HepG2 (cell line): Measurements from ENCODE around the gene IL17D. TPM values are rescaled to one million over a fixed set of nuclear protein-coding genes. Genes with fewer than 3 reads are reported as not detected.

ENCODE experiments used
- ATAC-seq: fragments of 200-7000 bp; cut with Tn5 transposase; 3 replicates; pipeline ENCODE4 v1.9.1; 2020; ENCODE audit warnings: mild to moderate bottlenecking, moderate library complexity
- BruUV-seq: library from RNA; stranded (reverse); fragments of 400-500 nt; replicated peaks from 2 replicates; lab custom pipeline; 2021; lab: Mats Ljungman, UMichigan
- CTCF ChIA-PET: fragments of 300-600 bp; formaldehyde crosslinking; extraction: SDS; loops from one replicate; lab custom pipeline; 2021; ENCODE audit warnings: low total read pairs, inconsistent platforms, low intra/inter-chr PET ratio; lab: Yijun Ruan, JAX
- POLR2A ChIA-PET: fragments of 350-600 bp; sonication (Branson Sonifier 250); formaldehyde crosslinking; loops from one replicate; lab custom pipeline; 2020; ENCODE audit warnings: antibody characterized with exemption, inconsistent platforms; lab: Yijun Ruan, JAX
- DNase-seq: peaks from one replicate; pipeline ENCODE4 v3.0.0-alpha.2; 2015; ENCODE audit warnings: low spot score
- FAIRE-seq: peaks from 3 replicates; lab custom pipeline; 2011; peaks lifted over from hg19 to GRCh38; lab: Jason Lieb, UNC
- H2AFZ ChIP-seq: one replicate; pipeline ENCODE4 v1.6.1; 2011; ENCODE audit warnings: low read length, inconsistent platforms
- H3K27ac ChIP-seq: fragments of 300-600 bp; 3 replicates; pipeline ENCODE4 v1.8.0; 2011; ENCODE audit warnings: mixed run types, mild to moderate bottlenecking, mixed read lengths, low read length, inconsistent platforms; ENCODE audit not compliant: insufficient read depth; ENCODE audit errors: extremely low read length
- H3K27me3 ChIP-seq, 2 experiments: fragments of 200-600 bp in 1 of 2; 2 replicates in 1 of 2; 3 replicates in 1 of 2; pipeline versions ENCODE4 v1.6.0 to v1.8.0; 2011; ENCODE audit warnings: low read length in 2 of 2, mild to moderate bottlenecking in 2 of 2, moderate library complexity in 2 of 2, inconsistent platforms in 1 of 2; ENCODE audit not compliant: insufficient read depth in 2 of 2, control insufficient read depth in 1 of 2
- H3K36me3 ChIP-seq, 2 experiments: fragments of 200-600 bp in 1 of 2; replicated peaks in 1 of 2; 2 replicates in 1 of 2; 3 replicates in 1 of 2; pipeline versions ENCODE4 v1.5.1 to v1.8.0; 2011; ENCODE audit warnings: low read length in 2 of 2, inconsistent platforms in 1 of 2; ENCODE audit not compliant: insufficient read depth in 2 of 2, control insufficient read depth in 1 of 2
- H3K4me1 ChIP-seq: 2 replicates; pipeline ENCODE4 v1.5.1; 2012; ENCODE audit warnings: low read length, inconsistent platforms; ENCODE audit not compliant: insufficient read depth
- H3K4me2 ChIP-seq: 2 replicates; pipeline ENCODE4 v1.6.0; 2011; ENCODE audit warnings: low read depth, low read length, inconsistent platforms
- H3K4me3 ChIP-seq, 3 experiments: fragments of 200-600 bp in 1 of 3; sonication (generic), shearing (Covaris generic) in 1 of 3; replicated peaks in 1 of 3; 2 replicates each; pipeline ENCODE4 v1.5.1; 2011 to 2016; ENCODE audit warnings: low read length in 3 of 3, inconsistent platforms in 2 of 3, low read depth in 2 of 3, mild to moderate bottlenecking in 2 of 3, control low read depth in 1 of 3, mixed read lengths in 1 of 3; ENCODE audit not compliant: insufficient read depth in 1 of 3
- H3K79me2 ChIP-seq: one replicate; pipeline ENCODE4 v1.6.1; 2011; ENCODE audit warnings: low read length, inconsistent platforms; ENCODE audit not compliant: insufficient read depth
- H3K9ac ChIP-seq: 2 replicates; pipeline ENCODE4 v1.6.0; 2011; ENCODE audit warnings: mild to moderate bottlenecking, low read depth, low read length, inconsistent platforms; ENCODE audit not compliant: insufficient read depth
- H3K9me3 ChIP-seq: 2 replicates; pipeline ENCODE4 v1.5.1; 2012; ENCODE audit warnings: mild to moderate bottlenecking, low read length
- H4K20me1 ChIP-seq: 2 replicates; pipeline ENCODE4 v1.6.0; 2011; ENCODE audit warnings: inconsistent platforms, mild to moderate bottlenecking, low read length, moderate library complexity; ENCODE audit not compliant: insufficient read depth
- ETV6 ChIP-seq: sonication (generic); formaldehyde crosslinking; conservative IDR thresholded peaks from 2 replicates; pipeline ENCODE4 v1.4.0; 2020; ENCODE audit warnings: missing genetic modification reagents
- MXD4 ChIP-seq: IDR thresholded peaks from 2 replicates; pipeline ENCODE4 v1.6.1; 2016; ENCODE audit warnings: mild to moderate bottlenecking, missing biosample characterization, missing genetic modification reagents
- PAWR ChIP-seq: sonication (generic); formaldehyde crosslinking; IDR thresholded peaks from 2 replicates; pipeline ENCODE4 v1.4.0; 2020; ENCODE audit warnings: missing genetic modification reagents, mild to moderate bottlenecking, borderline replicate concordance
- PHF21A ChIP-seq: sonication (generic); formaldehyde crosslinking; IDR thresholded peaks from 2 replicates; pipeline ENCODE4 v1.5.0; 2020; ENCODE audit warnings: mild to moderate bottlenecking, missing genetic modification reagents
- SALL1 ChIP-seq: sonication (generic); formaldehyde crosslinking; IDR thresholded peaks from 2 replicates; pipeline ENCODE4 v1.8.0; 2022; ENCODE audit warnings: mild to moderate bottlenecking, missing genetic modification reagents
- SPEN ChIP-seq: sonication (generic); formaldehyde crosslinking; IDR thresholded peaks from 2 replicates; pipeline ENCODE4 v1.5.1; 2020; ENCODE audit warnings: low read depth, mild to moderate bottlenecking, missing genetic modification reagents
- YEATS2 ChIP-seq: sonication (generic); formaldehyde crosslinking; IDR thresholded peaks from 2 replicates; pipeline ENCODE4 v1.4.0; 2020; ENCODE audit warnings: missing genetic modification reagents, borderline replicate concordance
- ZC3H4 ChIP-seq: sonication (generic); formaldehyde crosslinking; IDR thresholded peaks from 2 replicates; pipeline ENCODE4 v1.4.0; 2020; ENCODE audit warnings: missing genetic modification reagents, borderline replicate concordance
- ZNF251 ChIP-seq: sonication (generic); formaldehyde crosslinking; IDR thresholded peaks from 2 replicates; pipeline ENCODE4 v1.9.0; 2021; ENCODE audit warnings: mild to moderate bottlenecking, missing genetic modification reagents
- ZNF570 ChIP-seq: sonication (generic); formaldehyde crosslinking; IDR thresholded peaks from 2 replicates; pipeline ENCODE4 v1.4.0; 2020; ENCODE audit warnings: mild to moderate bottlenecking, missing genetic modification reagents, borderline replicate concordance
- WGBS: methylation state at CpG from one replicate; pipeline ENCODE4 v1.1.6; 2017; ENCODE audit warnings: low lambda C conversion rate; 5-methylcytosine and 5-hydroxymethylcytosine counted together
- in situ Hi-C: cut with HindIII; loops from 2 replicates; pipeline ENCODE4 v1.10.0; 2017; ENCODE audit warnings: low pct_unique_long_range_greater_than_20kb; ENCODE audit not compliant: extremely low pct_ligation_motif_present
- intact Hi-C: fragments of 100-400 bp; cut with micrococcal nuclease; formaldehyde crosslinking; loops from one replicate; pipeline ENCODE4 v1.10.0; 2022; ENCODE audit not compliant: unreplicated experiment
- polyA plus RNA-seq, 8 experiments: library from polyadenylated mRNA; depleted of rRNA in 3 of 8; stranded (reverse) in 7 of 8; unstranded in 1 of 8; fragments of >200 nt; fragmentation: Illumina TruSeq in 4 of 8; extraction: Trizol in 4 of 8; gene quantifications; 2 replicates each; pipeline versions ENCODE4 v1.2.1 to v1.2.3, GENCODE V29; 2011 to 2016; ENCODE audit warnings: low read depth in 4 of 8, missing spikeins in 1 of 8, mixed read lengths in 1 of 8; ENCODE audit not compliant: insufficient read depth in 1 of 8
- total RNA-seq, 5 experiments: library from RNA; depleted of rRNA; stranded (reverse); fragments of >200 nt; fragmentation: Illumina TruSeq; extraction: Trizol; gene quantifications; 2 replicates each; pipeline ENCODE4 v1.2.3, GENCODE V29; 2016; ENCODE audit warnings: low read depth in 1 of 5
- TF ChIP-seq, protein P1 (sequence below): IDR thresholded peaks from 2 replicates; pipeline ENCODE4 v1.6.1; 2016

The IL17D gene
- total and polyA plus RNA-seq, 2 of the 13 experiments (the other 11 are each of a cell fraction or from before 2014, with no cell fraction given): 1.1 to 2.2 TPM

GRCh38 chr13:20666948-20667347, 36.6 kb upstream of the IL17D start:
- no TSS peak for BruUV-seq
- no peaks in the 10 kb centered on the region for H3K79me2 ChIP-seq
- H4K20me1 ChIP-seq: no peaks in the 10 kb centered on the region
- H2AFZ ChIP-seq: no peak overlapping the region
- H3K27me3 ChIP-seq: no peaks in the 10 kb centered on the region
- ATAC-seq: no peak
- TF ChIP-seq, protein P1, sequence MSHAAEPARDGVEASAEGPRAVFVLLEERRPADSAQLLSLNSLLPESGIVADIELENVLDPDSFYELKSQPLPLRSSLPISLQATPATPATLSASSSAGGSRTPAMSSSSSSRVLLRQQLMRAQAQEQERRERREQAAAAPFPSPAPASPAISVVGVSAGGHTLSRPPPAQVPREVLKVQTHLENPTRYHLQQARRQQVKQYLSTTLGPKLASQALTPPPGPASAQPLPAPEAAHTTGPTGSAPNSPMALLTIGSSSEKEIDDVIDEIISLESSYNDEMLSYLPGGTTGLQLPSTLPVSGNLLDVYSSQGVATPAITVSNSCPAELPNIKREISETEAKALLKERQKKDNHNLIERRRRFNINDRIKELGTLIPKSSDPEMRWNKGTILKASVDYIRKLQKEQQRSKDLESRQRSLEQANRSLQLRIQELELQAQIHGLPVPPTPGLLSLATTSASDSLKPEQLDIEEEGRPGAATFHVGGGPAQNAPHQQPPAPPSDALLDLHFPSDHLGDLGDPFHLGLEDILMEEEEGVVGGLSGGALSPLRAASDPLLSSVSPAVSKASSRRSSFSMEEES (CRISPR knock-in tag): no peak
- TF ChIP-seq YEATS2 (no peak), MXD4 (CRISPR knock-in tag) (no peak), PAWR (no peak), PHF21A (CRISPR knock-in tag) (no peak), ETV6 (CRISPR knock-in tag) (no peak), ZNF251 (CRISPR knock-in tag) (no peak), ZNF570 (CRISPR knock-in tag) (no peak), ZC3H4 (CRISPR knock-in tag) (no peak), SALL1 (CRISPR knock-in tag) (no peak), SPEN (CRISPR knock-in tag) (no peak)
- no peaks in the 10 kb centered on the region for H3K9me3 ChIP-seq
- in situ Hi-C loops (no loop called here), intact Hi-C loops (no loop called here)
- H3K36me3 ChIP-seq: no peaks in the 10 kb centered on the region; a peak in 1 of 5 replicates
- H3K9ac ChIP-seq: no peak overlapping the region
- no peak for DNase-seq
- H3K4me2 ChIP-seq: no peak overlapping the region
- ChIA-PET POLR2A (no interaction called here), CTCF (no interaction called here)
- FAIRE-seq: no peak
- 94% methylated on average over 4 of the region's 4 CpGs for WGBS
- H3K4me3 ChIP-seq: no peak overlapping the region
- no peak overlapping the region for H3K27ac ChIP-seq
- H3K4me1 ChIP-seq: no peaks in the 10 kb centered on the region
